ENCODE measurements around the gene OR2S2.
"Not testable (repeated sequence)": the region's sequence is repeated elsewhere in the genome, so short reads cannot be mapped to it uniquely, and the experiment has no call there.

OR2S2 gene

GRCh38 chr9:35958104-35958837 is at the start of gene OR2S2:
Gene OR2S2, minus strand, starts transcription at chr9:35958154. Its CDS starts 56 bp downstream, at chr9:35958098.
- no peak for DNase-seq (ENCODE audit: low read depth in 2 of 3, low spot score in 1 of 3)

GRCh38 chr9:36007316-36007708 is 49.4 kb upstream of the OR2S2 start:
- DNase-seq (ENCODE audit: low read depth in 2 of 3, low spot score in 1 of 3) = no peak

DNA sequence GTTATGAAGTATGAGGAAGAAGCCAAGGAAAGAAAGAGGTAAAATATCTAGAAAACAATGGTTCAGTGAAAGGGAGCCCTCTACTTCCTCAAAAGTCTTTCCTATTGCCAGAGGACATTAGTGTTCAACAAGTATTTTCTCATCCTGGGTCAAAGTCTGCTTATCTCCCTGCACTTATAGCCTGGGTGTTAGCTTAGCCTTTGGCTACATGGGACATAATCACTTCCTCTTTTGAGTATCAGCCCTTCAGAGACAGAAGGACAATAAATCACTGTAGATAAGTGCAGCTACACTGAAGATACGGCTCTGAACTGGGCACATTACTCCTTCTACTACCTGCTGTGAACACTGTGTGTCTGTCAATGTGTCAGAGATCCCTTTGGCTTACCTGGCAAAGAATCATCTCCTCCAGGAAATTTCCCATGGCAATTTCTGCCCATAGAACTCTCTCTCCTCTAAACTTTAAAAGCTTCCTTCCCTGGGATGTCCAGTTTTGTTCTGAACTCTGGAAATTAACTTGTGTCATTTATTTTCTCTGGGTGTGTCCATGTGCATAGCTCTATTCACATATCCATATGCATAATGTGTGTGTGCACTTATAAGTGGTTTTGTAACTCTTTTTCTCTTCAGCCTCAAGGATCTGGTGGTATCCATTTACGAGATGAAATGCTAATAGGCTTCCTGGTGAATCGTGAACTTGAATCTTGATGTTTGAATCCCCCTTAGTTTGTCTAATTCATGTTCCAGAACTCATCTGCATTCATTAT is 48.8 kb upstream of the OR2S2 start:
- no peak for DNase-seq (ENCODE audit: low read depth in 2 of 3, low spot score in 1 of 3)

DNA sequence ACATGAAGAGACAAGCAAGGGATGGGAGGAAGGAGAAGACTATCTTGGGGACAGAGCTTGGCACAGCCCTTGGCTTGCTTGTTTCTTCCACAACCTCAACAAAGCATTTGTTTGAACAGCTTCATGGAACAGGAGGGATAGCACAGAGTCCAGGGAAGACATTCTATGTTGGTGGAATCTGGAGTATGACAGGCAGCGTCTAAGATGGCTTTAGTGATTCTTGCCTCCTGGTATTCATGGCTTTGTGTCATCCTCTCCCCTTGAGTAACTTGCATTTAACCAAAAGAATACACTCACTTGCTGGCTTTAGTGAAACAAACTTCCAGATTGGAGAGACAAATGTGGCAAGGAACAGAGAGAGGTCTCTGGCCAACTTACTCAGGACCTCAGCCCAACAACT is 47.9 kb upstream of the OR2S2 start:
- DNase-seq (ENCODE audit: low read depth in 2 of 3, low spot score in 1 of 3) = no peak

GRCh38 chr9:35998333-35998732 is 40.4 kb upstream of the OR2S2 start:
- DNase-seq (ENCODE audit: low read depth in 2 of 3, low spot score in 1 of 3) = no peak

DNA sequence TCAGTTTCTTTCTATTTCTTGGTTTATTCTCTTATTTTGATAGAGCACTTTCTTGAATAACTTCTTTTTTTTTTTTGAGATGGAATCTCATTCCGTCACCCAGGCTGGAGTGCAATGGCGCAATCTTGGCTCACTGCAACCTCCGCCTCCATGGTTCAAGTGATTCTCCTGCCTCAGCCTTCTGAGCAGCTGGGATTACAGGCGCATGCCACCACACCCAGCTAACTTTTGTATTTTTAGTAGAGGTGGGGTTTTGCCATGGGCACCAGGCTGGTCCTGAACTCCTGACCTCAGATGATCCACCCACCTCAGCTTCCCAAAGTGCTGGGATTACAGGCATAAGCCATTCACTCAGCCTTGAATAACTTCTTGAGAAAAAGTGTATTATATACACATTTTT is 39.1 kb upstream of the OR2S2 start:
- DNase-seq (ENCODE audit: low read depth in 2 of 3, low spot score in 1 of 3) = not testable (repeated sequence)

GRCh38 chr9:35996358-35996970 is 38.5 kb upstream of the OR2S2 start:
- no peak for DNase-seq (ENCODE audit: low read depth in 2 of 3, low spot score in 1 of 3)

DNA sequence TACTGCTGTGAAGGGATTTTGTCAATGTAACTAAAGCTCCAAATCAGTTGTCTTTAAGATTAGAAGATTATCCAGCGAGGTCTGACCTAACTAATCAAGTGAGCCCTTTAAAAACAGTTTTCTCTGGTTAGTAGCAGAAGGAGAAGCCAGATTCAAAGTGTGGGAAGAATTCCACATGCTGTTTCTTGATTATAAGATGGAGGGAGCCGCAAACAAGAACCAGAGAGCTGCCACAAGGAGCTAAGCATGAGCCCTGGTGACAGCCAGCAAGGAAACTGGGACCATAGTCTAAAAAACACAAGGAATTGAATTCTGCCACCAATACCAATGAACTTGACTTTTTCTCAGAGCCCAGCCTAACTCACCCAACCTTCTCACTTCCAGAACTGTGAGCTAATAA is 37.0 kb upstream of the OR2S2 start:
- DNase-seq (ENCODE audit: low read depth in 2 of 3, low spot score in 1 of 3) = no peak

DNA sequence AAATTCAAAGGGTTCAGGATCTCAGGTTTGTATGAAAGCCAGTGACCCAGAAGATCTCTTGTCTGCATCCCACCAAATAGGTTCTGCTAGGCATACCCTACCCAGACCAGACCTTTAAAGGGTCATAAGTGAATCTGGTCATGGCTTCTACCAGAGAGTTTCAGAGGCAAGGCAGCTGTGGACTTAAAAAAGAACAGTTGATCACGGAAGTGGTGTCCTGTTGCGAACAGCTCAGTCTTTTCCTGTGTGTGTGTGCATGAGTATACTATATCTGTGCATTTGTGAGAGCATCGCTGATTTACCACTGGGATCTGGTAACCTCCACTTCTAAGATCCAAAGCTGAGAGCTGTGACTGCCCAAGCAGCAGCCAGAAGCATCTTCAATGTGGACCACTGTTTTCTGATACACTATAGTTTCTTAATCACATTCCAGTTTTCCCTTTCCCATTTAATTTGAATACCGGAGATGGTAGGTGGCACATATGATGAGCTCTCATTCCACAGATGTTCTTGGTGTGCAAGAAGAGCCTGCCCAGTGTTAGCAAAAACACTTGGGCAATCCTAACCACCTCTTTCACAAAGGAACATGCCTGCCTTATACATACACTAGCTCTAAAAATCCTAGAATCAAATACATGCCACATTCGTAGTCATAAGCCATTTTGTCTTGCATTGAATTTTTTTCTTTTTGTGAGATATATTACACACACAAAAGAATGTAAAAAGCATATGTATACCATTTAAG is 36.2 kb upstream of the OR2S2 start:
- DNase-seq (ENCODE audit: low read depth in 2 of 3, low spot score in 1 of 3) = no peak

DNA sequence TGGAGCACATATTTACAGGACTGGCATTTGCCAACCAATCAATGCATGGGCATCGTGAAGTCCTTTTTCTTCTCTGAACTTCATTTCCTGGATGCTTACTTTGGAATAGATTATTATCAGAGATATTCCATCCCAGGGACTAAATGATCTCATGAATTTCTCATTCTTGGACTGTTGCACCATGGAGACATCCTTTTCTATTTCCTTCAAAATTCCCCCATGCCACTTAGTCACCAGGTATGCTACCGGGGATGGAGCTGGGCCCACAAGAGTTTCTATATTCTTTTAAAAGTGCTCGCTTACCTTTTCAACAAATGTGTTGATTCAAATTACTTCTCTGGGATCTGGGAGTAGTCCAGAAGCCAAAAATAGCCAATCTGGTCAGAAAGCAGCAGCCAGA is 35.2 kb upstream of the OR2S2 start:
- not testable (repeated sequence) for DNase-seq (ENCODE audit: low read depth in 2 of 3, low spot score in 1 of 3)

- DNase-seq (ENCODE audit: low read depth in 2 of 3, low spot score in 1 of 3) = no peak
Observed at GRCh38 chr9:35990155-35990554, 32.2 kb upstream of the OR2S2 start.

GRCh38 chr9:35984021-35984420 is 26.1 kb upstream of the OR2S2 start:
- DNase-seq (ENCODE audit: low read depth in 2 of 3, low spot score in 1 of 3) = no peak

DNA sequence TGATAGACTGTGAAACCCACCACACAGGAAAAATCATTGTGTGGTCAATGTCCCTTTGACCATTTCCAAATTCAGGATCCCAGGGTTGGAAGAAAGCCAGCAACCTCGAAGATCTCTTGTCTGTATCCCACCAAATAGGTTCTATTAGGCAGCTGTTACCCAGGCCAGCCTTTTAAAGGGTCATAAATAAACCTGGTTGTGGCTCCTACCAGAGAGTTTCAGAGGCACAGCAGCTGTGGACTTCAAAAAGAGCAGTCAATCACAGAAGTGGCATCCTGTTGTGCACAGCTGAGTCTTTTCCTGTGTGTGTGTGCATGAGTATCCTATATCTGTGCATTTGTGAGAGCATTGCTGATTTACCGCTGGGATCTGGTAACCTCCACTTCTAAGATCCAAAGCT is 23.7 kb upstream of the OR2S2 start:
- DNase-seq (ENCODE audit: low read depth in 2 of 3, low spot score in 1 of 3) = no peak

- DNase-seq (ENCODE audit: low read depth in 2 of 3, low spot score in 1 of 3) = no peak
Observed at GRCh38 chr9:35980289-35981011, 22.5 kb upstream of the OR2S2 start.

DNA sequence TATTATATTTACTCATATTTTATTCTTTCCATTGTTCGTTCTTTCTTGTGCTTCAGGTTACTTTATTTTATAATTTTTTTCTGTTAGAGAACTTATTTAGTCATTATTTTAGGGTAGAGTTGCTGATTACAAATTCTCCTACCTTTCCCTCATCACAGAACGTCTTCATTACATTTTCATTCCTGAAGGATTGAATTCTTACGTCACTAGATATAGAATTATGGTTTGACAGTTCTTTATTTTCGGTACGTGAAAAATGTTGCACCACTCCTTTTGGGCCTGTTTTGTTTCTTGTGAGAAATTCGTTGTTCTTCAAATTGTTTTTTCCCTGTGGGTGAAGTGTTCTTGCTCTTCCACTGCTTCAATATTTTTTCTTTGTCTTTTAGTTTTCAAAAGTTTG is 20.8 kb upstream of the OR2S2 start:
- no peak for DNase-seq (ENCODE audit: low read depth in 2 of 3, low spot score in 1 of 3)

DNA sequence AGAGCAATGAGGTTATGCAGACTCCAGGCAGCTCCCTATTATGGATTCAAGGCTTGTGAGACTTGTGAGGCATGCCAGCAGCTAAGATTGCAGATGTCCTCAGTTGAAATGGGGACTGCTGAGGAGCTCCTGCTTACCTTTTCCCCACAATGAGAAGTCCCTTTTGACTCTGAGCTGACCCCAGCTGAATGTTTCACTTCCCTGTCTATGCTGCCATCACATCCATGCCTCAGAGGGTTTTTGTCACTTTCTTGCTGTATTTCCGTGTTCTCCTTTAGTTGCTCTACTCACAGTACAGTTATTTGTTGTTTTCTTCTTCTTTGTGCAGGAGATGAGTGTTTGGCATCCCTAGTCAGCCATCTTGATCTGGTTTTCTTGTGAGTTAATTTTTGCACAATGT is 18.8 kb upstream of the OR2S2 start:
- DNase-seq (ENCODE audit: low read depth in 2 of 3, low spot score in 1 of 3) = no peak

- no peak for DNase-seq (ENCODE audit: low read depth in 2 of 3, low spot score in 1 of 3)
Observed at GRCh38 chr9:35974800-35975199, 16.8 kb upstream of the OR2S2 start.

- peak in 1 of 3 donors; percentile 3 for DNase-seq (ENCODE audit: low read depth in 2 of 3, low spot score in 1 of 3)
Observed at GRCh38 chr9:35972093-35972492, 14.1 kb upstream of the OR2S2 start.

- no peak for DNase-seq (ENCODE audit: low read depth in 2 of 3, low spot score in 1 of 3)
Observed at GRCh38 chr9:35967042-35967441, 9.1 kb upstream of the OR2S2 start.

GRCh38 chr9:35966433-35966832 is 8.5 kb upstream of the OR2S2 start:
- DNase-seq (ENCODE audit: low read depth in 2 of 3, low spot score in 1 of 3) = no peak

- no peak for DNase-seq (ENCODE audit: low read depth in 2 of 3, low spot score in 1 of 3)
Observed at GRCh38 chr9:35965011-35965410, 7.1 kb upstream of the OR2S2 start.

All from stimulated activated CD4-positive, alpha-beta T cell treated with anti-CD3 and anti-CD28 coated beads, Interleukin-12 subunit alpha, Interleukin-12 subunit beta, amount 100 ng/mL, for 48 hours (primary cell).